CD14-positive monocyte (primary cell): Measurements from ENCODE around the gene ZNF385A. TPM values are rescaled to one million over a fixed set of nuclear protein-coding genes. Genes with fewer than 3 reads are reported as not detected.
A peak's percentile ranks its signal among the peaks of the same experiment; 100 is the strongest.

Experiments
- DNase-seq, 3 donors: peaks; one replicate each; pipeline ENCODE4 v3.0.0-alpha.2; 2011 to 2022
- H2AFZ ChIP-seq: 2 replicates; pipeline ENCODE4 v1.6.0; 2012; ENCODE audit warnings: mild to moderate bottlenecking, low read depth, low read length, inconsistent platforms; ENCODE audit not compliant: insufficient read depth, poor library complexity, severe bottlenecking
- H3K27ac ChIP-seq, 2 donors: 1 replicate in 1 of 2; 2 replicates in 1 of 2; pipeline ENCODE4 v1.5.1; 2012 to 2013; ENCODE audit warnings: low read length in 2 of 2, control low read depth in 1 of 2, inconsistent platforms in 1 of 2, low read depth in 1 of 2, mild to moderate bottlenecking in 1 of 2
- H3K27me3 ChIP-seq, 2 donors: one replicate each; pipeline versions ENCODE4 v1.6.0 to v1.6.1; 2011 to 2013; ENCODE audit warnings: low read length in 2 of 2; ENCODE audit not compliant: control insufficient read depth in 2 of 2, insufficient read depth in 2 of 2
- H3K36me3 ChIP-seq, 2 donors: replicated peaks in 1 of 2; 1 replicate in 1 of 2; 2 replicates in 1 of 2; pipeline versions ENCODE4 v1.5.1 to v1.6.1; 2012 to 2013; ENCODE audit warnings: low read length in 2 of 2, control low read depth in 1 of 2, inconsistent platforms in 1 of 2, mild to moderate bottlenecking in 1 of 2; ENCODE audit not compliant: insufficient read depth in 2 of 2, control insufficient read depth in 1 of 2
- H3K4me1 ChIP-seq, 2 donors: 1 replicate in 1 of 2; 2 replicates in 1 of 2; pipeline versions ENCODE4 v1.5.1 to v1.6.1; 2012 to 2013; ENCODE audit warnings: low read length in 2 of 2, control low read depth in 1 of 2, inconsistent platforms in 1 of 2, mild to moderate bottlenecking in 1 of 2, moderate library complexity in 1 of 2; ENCODE audit not compliant: insufficient read depth in 2 of 2, control insufficient read depth in 1 of 2
- H3K4me2 ChIP-seq: replicated peaks from 2 replicates; pipeline ENCODE3; 2012; ENCODE audit warnings: low read length, moderate library complexity, mild to moderate bottlenecking; ENCODE audit not compliant: poor library complexity, severe bottlenecking; ENCODE audit errors: extremely low read depth
- H3K4me3 ChIP-seq, 3 experiments: fragments of 200-600 bp in 1 of 3; sonication (generic) in 1 of 3; replicated peaks in 1 of 3; 1 replicate in 2 of 3; 2 replicates in 1 of 3; pipeline ENCODE4 v1.5.1; 2011 to 2013; ENCODE audit warnings: low read length in 3 of 3, mild to moderate bottlenecking in 3 of 3, control low read depth in 2 of 3, low read depth in 2 of 3, inconsistent platforms in 1 of 3, moderate library complexity in 1 of 3
- H3K79me2 ChIP-seq: 2 replicates; pipeline ENCODE4 v1.6.0; 2012; ENCODE audit warnings: mild to moderate bottlenecking, control low read depth, inconsistent platforms, low read length, moderate library complexity; ENCODE audit not compliant: insufficient read depth
- H3K9ac ChIP-seq: 2 replicates; pipeline ENCODE4 v1.6.0; 2017; ENCODE audit warnings: low read length, mild to moderate bottlenecking; ENCODE audit not compliant: insufficient read depth, poor library complexity, severe bottlenecking
- H3K9me3 ChIP-seq, 2 donors: replicated peaks in 1 of 2; 1 replicate in 1 of 2; 2 replicates in 1 of 2; pipeline versions ENCODE4 v1.5.1 to v1.6.1; 2012 to 2013; ENCODE audit warnings: low read length in 2 of 2, control low read depth in 1 of 2; ENCODE audit not compliant: control insufficient read depth in 1 of 2, insufficient read depth in 1 of 2
- H4K20me1 ChIP-seq: 2 replicates; pipeline ENCODE4 v1.6.0; 2012; ENCODE audit warnings: mild to moderate bottlenecking, low read length, control low read depth, moderate library complexity; ENCODE audit not compliant: insufficient read depth
- H3K27ac Mint-ChIP-seq, 7 donors: one replicate each; pipeline ENCODE4 v1.8.0; 2020; ENCODE audit warnings: mild to moderate bottlenecking in 7 of 7, mixed read lengths in 7 of 7, moderate library complexity in 6 of 7, inconsistent platforms in 2 of 7
- H3K27me3 Mint-ChIP-seq, 3 donors: one replicate each; pipeline ENCODE4 v1.8.0; 2021 to 2022; ENCODE audit warnings: low read depth in 3 of 3, mild to moderate bottlenecking in 3 of 3, mixed read lengths in 3 of 3, moderate library complexity in 3 of 3, inconsistent platforms in 1 of 3
- H3K36me3 Mint-ChIP-seq, 2 donors: one replicate each; pipeline ENCODE4 v1.8.0; 2020; ENCODE audit warnings: mixed read lengths in 2 of 2, inconsistent platforms in 1 of 2, mild to moderate bottlenecking in 1 of 2
- H3K4me1 Mint-ChIP-seq: one replicate; pipeline ENCODE4 v1.8.0; 2020; ENCODE audit warnings: mild to moderate bottlenecking, mixed read lengths
- H3K4me3 Mint-ChIP-seq, 2 donors: one replicate each; pipeline ENCODE4 v1.8.0; 2020; ENCODE audit warnings: mild to moderate bottlenecking in 2 of 2, mixed read lengths in 2 of 2, moderate library complexity in 1 of 2
- H3K9me3 Mint-ChIP-seq, 7 donors: one replicate each; pipeline ENCODE4 v1.8.0; 2020 to 2022; ENCODE audit warnings: mixed read lengths in 7 of 7, mild to moderate bottlenecking in 6 of 7, moderate library complexity in 6 of 7, inconsistent platforms in 2 of 7
- WGBS: methylation state at CpG from one replicate; pipeline ENCODE4 v1.1.5; 2013; ENCODE audit warnings: missing lambda C conversion rate; ENCODE audit not compliant: insufficient coverage; 5-methylcytosine and 5-hydroxymethylcytosine counted together
- intact Hi-C, 2 donors: fragments of 100-400 bp; cut with micrococcal nuclease; formaldehyde crosslinking; loops; one replicate each; pipeline versions ENCODE4 v1.15.0 to v1.15.1; 2023
- polyA plus RNA-seq, 3 donors: library from polyadenylated mRNA; depleted of rRNA in 1 of 3; unstranded in 2 of 3; stranded (reverse) in 1 of 3; fragments of 300-500 nt in 2 of 3; fragments of >200 nt in 1 of 3; fragmentation: Illumina TruSeq in 2 of 3; gene quantifications; 1 replicate in 2 of 3; 2 replicates in 1 of 3; pipeline ENCODE4 v1.2.3, GENCODE V29; 2012 to 2021
- TF ChIP-seq, protein P1 (sequence below): fragments of 200-600 bp; IDR thresholded peaks from one replicate; pipeline ENCODE4 v1.8.0; 2022; ENCODE audit warnings: antibody characterized with exemption, mild to moderate bottlenecking

The ZNF385A gene
- polyA plus RNA-seq, 3 donors: 53.9 to 97.6 (median 78.3) TPM

DNA sequence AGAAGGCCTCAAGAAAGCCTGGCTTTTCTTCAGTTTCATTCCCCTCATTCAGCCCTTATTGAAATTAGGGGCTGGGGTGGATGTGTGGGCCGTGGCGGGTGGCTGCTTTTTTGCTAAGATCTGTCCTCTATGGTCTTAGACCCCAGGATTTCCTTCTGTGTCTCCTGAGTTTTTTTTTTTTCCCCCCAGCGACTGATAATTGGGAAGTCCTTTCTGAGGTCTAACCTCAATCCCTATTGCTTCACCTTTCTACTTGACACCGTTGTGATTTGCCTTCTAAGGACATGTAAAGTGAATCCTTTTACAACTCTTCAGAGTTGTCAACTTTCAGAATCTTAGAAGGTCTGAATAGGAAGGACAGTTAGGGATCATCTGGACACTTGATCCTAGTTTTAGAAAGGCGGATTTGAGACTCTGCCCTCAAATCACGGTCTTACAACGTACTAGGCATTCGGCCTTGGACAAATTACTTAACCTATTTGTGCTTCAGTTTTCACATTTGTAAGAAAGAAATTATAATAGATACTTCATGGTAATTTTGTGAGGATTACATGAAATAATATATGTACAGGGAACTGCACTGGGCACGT, 24.7 kb downstream of the ZNF385A start:
- H4K20me1 ChIP-seq: no peaks in the 10 kb centered on the region
- H3K9me3 Mint-ChIP-seq: no peaks in the 10 kb centered on the region
- H3K4me1 Mint-ChIP-seq: peaks cover 40% of the 10 kb centered on the region
- H3K27ac ChIP-seq: peak overlapping the region; percentile 89 to 99
- H3K27me3 Mint-ChIP-seq: peaks cover 0 to 2% (median 1%) of the 10 kb centered on the region in 3 donors
- peak overlapping the region; percentile 97 for H3K9ac ChIP-seq
- no peaks in the 10 kb centered on the region for H3K9me3 ChIP-seq
- TF ChIP-seq, protein P1, sequence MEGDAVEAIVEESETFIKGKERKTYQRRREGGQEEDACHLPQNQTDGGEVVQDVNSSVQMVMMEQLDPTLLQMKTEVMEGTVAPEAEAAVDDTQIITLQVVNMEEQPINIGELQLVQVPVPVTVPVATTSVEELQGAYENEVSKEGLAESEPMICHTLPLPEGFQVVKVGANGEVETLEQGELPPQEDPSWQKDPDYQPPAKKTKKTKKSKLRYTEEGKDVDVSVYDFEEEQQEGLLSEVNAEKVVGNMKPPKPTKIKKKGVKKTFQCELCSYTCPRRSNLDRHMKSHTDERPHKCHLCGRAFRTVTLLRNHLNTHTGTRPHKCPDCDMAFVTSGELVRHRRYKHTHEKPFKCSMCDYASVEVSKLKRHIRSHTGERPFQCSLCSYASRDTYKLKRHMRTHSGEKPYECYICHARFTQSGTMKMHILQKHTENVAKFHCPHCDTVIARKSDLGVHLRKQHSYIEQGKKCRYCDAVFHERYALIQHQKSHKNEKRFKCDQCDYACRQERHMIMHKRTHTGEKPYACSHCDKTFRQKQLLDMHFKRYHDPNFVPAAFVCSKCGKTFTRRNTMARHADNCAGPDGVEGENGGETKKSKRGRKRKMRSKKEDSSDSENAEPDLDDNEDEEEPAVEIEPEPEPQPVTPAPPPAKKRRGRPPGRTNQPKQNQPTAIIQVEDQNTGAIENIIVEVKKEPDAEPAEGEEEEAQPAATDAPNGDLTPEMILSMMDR: no peak
- intact Hi-C loops: no loop called here
- peaks cover 5 to 12% of the 10 kb centered on the region in 2 donors for H3K36me3 Mint-ChIP-seq
- peak overlapping the region; percentile 42 to 86 (median 70) for H3K4me3 ChIP-seq
- peak overlapping the region; percentile 94 for H3K4me2 ChIP-seq
- peaks cover 21% of the 10 kb centered on the region for H3K79me2 ChIP-seq
- WGBS: no CpG with 5 or more reads among the region's 9 CpGs
- H3K27ac Mint-ChIP-seq: no peak overlapping the region
- peak in 2 of 3 donors; percentile 80 for DNase-seq
- no peaks in the 10 kb centered on the region for H3K36me3 ChIP-seq
- peaks cover 57 to 66% of the 10 kb centered on the region in 2 donors for H3K4me1 ChIP-seq
- no peak overlapping the region for H2AFZ ChIP-seq
- H3K27me3 ChIP-seq: no peaks in the 10 kb centered on the region
- H3K4me3 Mint-ChIP-seq: peak overlapping the region in 1 of 2 donors; percentile 60

DNA sequence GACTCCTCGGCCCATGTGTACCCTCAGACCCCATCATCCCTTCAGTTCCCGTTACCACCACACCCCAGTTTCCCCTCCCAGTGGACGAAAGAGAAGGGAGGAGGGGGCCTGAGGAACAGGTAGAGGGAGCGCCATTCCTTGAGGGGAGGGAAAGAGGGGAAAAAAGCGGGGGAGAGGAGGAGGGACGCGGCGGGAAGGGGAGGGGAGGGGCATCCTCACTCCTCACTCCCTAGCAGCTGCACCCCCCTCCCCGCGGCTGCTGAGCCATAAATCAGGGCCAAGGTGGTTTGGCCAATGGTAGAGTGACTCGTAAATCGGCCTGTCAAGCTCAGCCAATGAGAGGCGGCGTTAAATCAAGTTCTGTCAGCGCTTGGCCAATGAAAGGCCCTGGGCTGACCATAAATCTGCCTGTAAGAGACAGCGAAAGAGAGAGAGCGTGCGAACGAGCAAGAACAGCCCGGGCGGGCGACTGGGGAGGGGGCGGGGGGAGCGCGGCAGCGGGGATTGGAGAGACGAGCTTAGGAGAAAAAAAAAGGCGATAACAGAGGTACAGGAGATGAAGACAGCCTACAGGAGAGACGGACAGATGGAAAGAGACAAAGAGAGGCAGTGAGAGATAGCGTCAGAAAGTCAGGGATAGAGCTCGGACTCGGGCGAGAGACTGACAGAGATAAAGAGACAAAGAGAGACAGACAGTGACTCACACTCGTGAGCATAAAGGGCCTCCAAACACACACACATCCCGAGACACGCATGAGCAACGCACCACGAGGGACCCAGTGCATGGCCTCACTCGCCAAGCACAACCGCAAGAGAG, 25.4 kb downstream of the ZNF385A start:
- Mint-ChIP-seq H3K27me3 (peaks cover 0 to 1% (median under 1%) of the 10 kb centered on the region in 3 donors), H3K4me1 (peaks cover 33% of the 10 kb centered on the region), H3K27ac (no peak overlapping the region), H3K4me3 (no peak overlapping the region), H3K9me3 (no peaks in the 10 kb centered on the region), H3K36me3 (peaks cover 9 to 15% of the 10 kb centered on the region in 2 donors)
- Histone ChIP-seq H3K9me3 (no peaks in the 10 kb centered on the region), H3K4me1 (peaks cover 50 to 59% of the 10 kb centered on the region in 2 donors), H2AFZ (peak overlapping the region; percentile 77), H3K27ac (peak overlapping the region; percentile 89 to 99), H3K79me2 (peaks cover 21% of the 10 kb centered on the region), H3K4me3 (peak overlapping the region; percentile 70 to 90 (median 86)), H3K9ac (peak overlapping the region; percentile 97), H3K36me3 (no peaks in the 10 kb centered on the region), H3K27me3 (no peaks in the 10 kb centered on the region), H3K4me2 (peak overlapping the region; percentile 94), H4K20me1 (no peaks in the 10 kb centered on the region)
- intact Hi-C loops: no loop called here
- DNase-seq: peak; percentile 98 to 99 (median 99)
- TF ChIP-seq, protein P1: no peak
- 0% methylated on average over 24 of the region's 40 CpGs for WGBS
